ENCODE results near the gene C2orf78.
A peak's percentile ranks its signal among the peaks of the same experiment; 100 is the strongest.

Gene C2orf78

DNA sequence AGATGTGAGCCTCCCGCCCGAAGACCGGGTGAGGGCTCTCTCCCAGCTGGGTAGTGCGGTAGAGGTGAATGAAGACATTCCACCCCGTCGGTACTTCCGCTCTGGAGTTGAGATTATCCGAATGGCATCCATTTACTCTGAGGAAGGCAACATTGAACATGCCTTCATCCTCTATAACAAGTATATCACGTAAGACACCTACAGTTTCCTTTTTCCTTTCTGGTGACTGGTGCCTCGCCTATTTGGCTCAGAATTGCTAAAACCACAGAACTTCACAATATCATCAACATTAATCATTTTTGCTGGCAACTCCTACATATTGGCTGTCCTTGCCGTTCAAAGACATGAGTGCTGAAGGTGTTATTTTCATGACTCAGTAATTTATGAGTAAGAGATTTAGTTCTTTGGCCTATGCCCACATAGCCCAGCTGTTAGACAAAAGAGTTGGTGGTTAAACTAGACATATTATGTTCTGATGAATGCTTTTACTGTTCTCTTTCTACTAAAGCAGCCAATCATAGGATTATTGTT lies 47.0 kb downstream of the C2orf78 start:
- no peak for TF ChIP-seq JUND (IDR thresholded peaks at IDR 0.05; ENCODE audit: low read depth)
- in situ Hi-C loops (cut with HindIII; ENCODE audit: low pct_unique_long_range_greater_than_20kb, low sequenced_read_pairs): no loop called here
- no peak for DNase-seq (ENCODE audit: low read depth in 1 of 2, low spot score in 1 of 2)

- peak in 1 of 2 experiments; percentile 62 for DNase-seq (ENCODE audit: low read depth in 1 of 2, low spot score in 1 of 2)
- TF ChIP-seq JUND (IDR thresholded peaks at IDR 0.05; ENCODE audit: low read depth): no peak
- in situ Hi-C loops (cut with HindIII; ENCODE audit: low pct_unique_long_range_greater_than_20kb, low sequenced_read_pairs): no loop called here
Measured at GRCh38 chr2:73832930-73833329, 48.9 kb downstream of the C2orf78 start.

GRCh38 chr2:73836141-73836943 lies 52.4 kb downstream of the C2orf78 start:
- in situ Hi-C loops (cut with HindIII; ENCODE audit: low pct_unique_long_range_greater_than_20kb, low sequenced_read_pairs): no loop called here
- DNase-seq (ENCODE audit: low read depth in 1 of 2, low spot score in 1 of 2): no peak
- no peak for TF ChIP-seq JUND (IDR thresholded peaks at IDR 0.05; ENCODE audit: low read depth)

DNA sequence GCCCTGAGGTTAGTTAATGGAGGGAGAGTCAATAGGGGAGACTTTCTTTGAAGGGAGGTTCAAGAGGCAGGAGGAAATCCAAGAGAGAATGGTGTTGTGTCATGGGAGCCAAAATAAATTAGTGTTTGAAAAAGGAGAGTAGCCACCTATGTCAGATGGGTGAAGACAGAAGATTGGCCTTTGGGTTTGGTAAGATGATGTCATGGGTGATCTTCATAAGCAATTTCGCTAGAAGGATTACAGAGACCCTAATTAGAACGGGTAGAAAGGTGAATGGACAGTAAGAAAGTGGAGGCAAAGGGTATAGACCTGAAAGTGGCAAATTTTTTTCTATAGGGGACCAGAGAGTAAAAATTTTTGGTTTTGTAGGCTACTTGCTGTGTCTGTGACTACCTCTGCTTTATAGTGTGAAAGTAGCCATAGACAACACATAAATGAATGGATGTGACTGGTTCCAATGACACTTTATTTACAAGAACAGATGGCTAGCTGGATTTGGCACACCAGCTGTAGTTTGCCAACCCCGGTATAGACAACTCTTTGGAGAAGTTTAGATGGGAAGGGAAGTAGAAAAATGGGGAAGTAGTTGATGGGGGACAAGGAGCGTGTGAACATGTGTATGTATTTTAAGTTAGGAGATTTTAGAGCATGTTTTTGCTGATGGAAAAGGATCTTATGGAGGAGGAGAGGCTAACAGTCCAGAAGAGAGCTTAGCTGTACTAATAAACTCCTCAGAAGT lies 54.0 kb downstream of the C2orf78 start:
- no peak for TF ChIP-seq JUND (IDR thresholded peaks at IDR 0.05; ENCODE audit: low read depth)

GRCh38 chr2:73838889-73839534 lies 55.0 kb downstream of the C2orf78 start:
- in situ Hi-C loops (cut with HindIII; ENCODE audit: low pct_unique_long_range_greater_than_20kb, low sequenced_read_pairs): no loop called here
- no peak for TF ChIP-seq JUND (IDR thresholded peaks at IDR 0.05; ENCODE audit: low read depth)
- DNase-seq (ENCODE audit: low read depth in 1 of 2, low spot score in 1 of 2): no peak

More for the DNA sequence above, 54.0 kb downstream of the C2orf78 start:
- in situ Hi-C loops (cut with HindIII; ENCODE audit: low pct_unique_long_range_greater_than_20kb, low sequenced_read_pairs): no loop called here
- DNase-seq (ENCODE audit: low read depth in 1 of 2, low spot score in 1 of 2): no peak

- in situ Hi-C loops (cut with HindIII; ENCODE audit: low pct_unique_long_range_greater_than_20kb, low sequenced_read_pairs): no loop called here
- TF ChIP-seq JUND (IDR thresholded peaks at IDR 0.05; ENCODE audit: low read depth): no peak
- DNase-seq (ENCODE audit: low read depth in 1 of 2, low spot score in 1 of 2): no peak
Measured at GRCh38 chr2:73839653-73840411, 55.8 kb downstream of the C2orf78 start.

GRCh38 chr2:73841912-73842738 lies 58.1 kb downstream of the C2orf78 start:
- no peak for DNase-seq (ENCODE audit: low read depth in 1 of 2, low spot score in 1 of 2)
- no peak for TF ChIP-seq JUND (IDR thresholded peaks at IDR 0.05; ENCODE audit: low read depth)

GRCh38 chr2:73842739-73843019 lies 58.7 kb downstream of the C2orf78 start:
- TF ChIP-seq JUND (IDR thresholded peaks at IDR 0.05; ENCODE audit: low read depth): no peak
- peak in 1 of 2 experiments; percentile 34 for DNase-seq (ENCODE audit: low read depth in 1 of 2, low spot score in 1 of 2)
- in situ Hi-C loops (cut with HindIII; ENCODE audit: low pct_unique_long_range_greater_than_20kb, low sequenced_read_pairs): no loop called here

More at GRCh38 chr2:73841912-73842738, 58.1 kb downstream of the C2orf78 start:
- in situ Hi-C loops (cut with HindIII; ENCODE audit: low pct_unique_long_range_greater_than_20kb, low sequenced_read_pairs): no loop called here

- in situ Hi-C loops (cut with HindIII; ENCODE audit: low pct_unique_long_range_greater_than_20kb, low sequenced_read_pairs): no loop called here
- TF ChIP-seq JUND (IDR thresholded peaks at IDR 0.05; ENCODE audit: low read depth): no peak
- no peak for DNase-seq (ENCODE audit: low read depth in 1 of 2, low spot score in 1 of 2)
Measured at GRCh38 chr2:73844087-73844486, 60.1 kb downstream of the C2orf78 start.

- no peak for DNase-seq (ENCODE audit: low read depth in 1 of 2, low spot score in 1 of 2)
- TF ChIP-seq JUND (IDR thresholded peaks at IDR 0.05; ENCODE audit: low read depth): no peak
- in situ Hi-C loops (cut with HindIII; ENCODE audit: low pct_unique_long_range_greater_than_20kb, low sequenced_read_pairs): no loop called here
Measured at GRCh38 chr2:73850009-73850408, 66.0 kb downstream of the C2orf78 start.

- peak in 1 of 2 experiments; percentile 16 for DNase-seq (ENCODE audit: low read depth in 1 of 2, low spot score in 1 of 2)
- no peak for TF ChIP-seq JUND (IDR thresholded peaks at IDR 0.05; ENCODE audit: low read depth)
- in situ Hi-C loops (cut with HindIII; ENCODE audit: low pct_unique_long_range_greater_than_20kb, low sequenced_read_pairs): no loop called here
Measured at GRCh38 chr2:73851274-73851673, 67.3 kb downstream of the C2orf78 start.
